SKM-1 (cell line): ENCODE measurements around the gene DUSP14.

Source experiments
- DNase-seq: peaks from one replicate; lab custom pipeline; 2025; ENCODE audit not compliant: unreplicated experiment; lab: John Stamatoyannopoulos, UW

The DUSP14 gene

DNA sequence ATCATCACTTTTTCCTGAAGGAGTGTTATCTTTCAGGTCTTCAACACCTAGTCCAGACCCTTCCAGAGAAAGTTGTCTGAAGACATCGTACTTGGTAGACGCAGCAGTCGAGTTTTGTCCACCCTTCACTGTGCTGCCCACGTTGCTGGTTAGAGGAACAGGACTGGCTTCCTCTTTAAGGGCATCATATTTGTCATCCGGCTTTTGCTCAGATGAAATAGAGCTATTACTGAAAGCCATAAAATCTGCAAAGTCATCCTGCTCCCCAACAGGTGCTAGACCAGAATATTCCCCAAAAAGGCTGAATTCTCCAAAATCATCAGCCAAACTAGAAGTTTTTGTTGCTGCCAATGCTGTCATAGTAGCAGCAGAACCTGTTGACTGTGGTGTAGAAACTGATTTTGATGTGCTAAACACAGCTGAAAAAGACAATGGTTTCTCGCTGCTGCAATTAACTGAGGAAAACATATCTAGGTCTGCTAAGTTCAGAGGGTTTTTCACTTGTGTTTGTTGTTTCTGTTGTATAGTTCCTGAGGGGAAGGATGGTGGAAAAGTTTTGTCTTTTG is 63.8 kb downstream of the DUSP14 start:
- DNase-seq, result no peak

DNA sequence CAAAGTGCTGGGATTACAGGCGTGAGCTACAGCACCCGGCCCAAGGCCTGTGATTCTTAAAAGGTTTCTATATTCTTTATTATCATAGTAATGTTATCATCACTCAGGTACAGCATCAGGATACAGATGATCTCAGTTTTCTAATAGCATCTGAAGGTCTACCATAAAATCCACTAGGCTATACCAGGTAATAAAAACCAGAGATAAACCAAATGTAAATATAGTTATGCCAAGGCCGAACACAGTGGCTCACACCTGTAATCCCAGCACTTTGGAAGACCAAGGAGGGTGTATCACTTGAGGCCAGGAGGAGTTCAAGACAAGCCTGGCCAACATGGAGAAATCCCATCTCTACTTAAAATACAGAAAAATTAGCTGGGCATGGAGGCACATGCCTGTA is 65.7 kb downstream of the DUSP14 start:
- DNase-seq, result no peak

DNA sequence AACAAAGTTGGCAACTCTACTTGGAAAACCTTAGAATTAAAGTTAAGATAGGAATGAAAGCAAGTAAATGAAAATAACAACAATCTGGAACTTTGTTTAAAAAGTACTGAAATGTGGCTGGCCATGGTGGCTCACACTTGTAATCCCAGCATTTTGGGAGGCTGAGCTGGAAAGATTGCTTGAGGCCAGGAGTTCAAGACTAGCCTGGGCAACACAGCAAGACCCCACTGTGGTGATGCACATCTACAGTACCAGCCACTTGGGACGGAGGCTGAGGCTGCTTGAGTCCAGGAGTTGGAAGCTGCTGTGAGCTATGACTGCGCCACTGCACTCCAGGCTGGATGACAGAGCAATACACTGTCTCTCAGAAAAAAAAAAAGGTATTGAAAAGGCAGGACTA is 67.8 kb downstream of the DUSP14 start:
- no peak for DNase-seq

DNA sequence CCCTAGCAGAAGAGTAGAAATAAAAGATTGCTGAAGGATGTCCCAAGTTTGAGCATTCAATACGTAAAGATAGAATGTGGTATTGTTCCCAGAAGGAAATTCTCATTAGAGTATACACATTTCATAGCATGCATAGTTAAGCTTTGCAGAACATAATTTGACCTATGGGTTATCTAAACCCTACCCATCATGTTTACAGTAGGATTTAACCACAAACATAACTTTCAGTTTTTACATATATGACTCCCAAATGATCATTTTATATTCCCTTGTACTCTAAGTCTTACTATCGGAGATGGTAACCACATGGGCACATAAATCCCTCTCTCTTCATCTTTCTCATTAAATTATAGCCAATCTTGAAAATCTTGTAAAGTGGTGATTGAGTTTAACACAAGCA is 68.6 kb downstream of the DUSP14 start:
- no peak for DNase-seq

- DNase-seq, result no peak
These were observed 72.5 kb downstream of the DUSP14 start for GRCh38 chr17:37562016-37562745.
